Astrocyte (in vitro differentiated cells and primary cell): ENCODE measurements around the gene COL9A2.

Experiments used
- CTCF ChIP-seq: IDR thresholded peaks from 2 replicates; pipeline ENCODE4 v1.5.1; 2011; ENCODE audit warnings: low read depth, mild to moderate bottlenecking, inconsistent platforms, low read length, moderate library complexity; ENCODE audit not compliant: insufficient read depth
- EZH2 ChIP-seq: IDR thresholded peaks from 2 replicates; pipeline ENCODE4 v1.6.1; 2012; ENCODE audit warnings: mild to moderate bottlenecking, low read length, inconsistent platforms; ENCODE audit not compliant: insufficient read depth

DNA sequence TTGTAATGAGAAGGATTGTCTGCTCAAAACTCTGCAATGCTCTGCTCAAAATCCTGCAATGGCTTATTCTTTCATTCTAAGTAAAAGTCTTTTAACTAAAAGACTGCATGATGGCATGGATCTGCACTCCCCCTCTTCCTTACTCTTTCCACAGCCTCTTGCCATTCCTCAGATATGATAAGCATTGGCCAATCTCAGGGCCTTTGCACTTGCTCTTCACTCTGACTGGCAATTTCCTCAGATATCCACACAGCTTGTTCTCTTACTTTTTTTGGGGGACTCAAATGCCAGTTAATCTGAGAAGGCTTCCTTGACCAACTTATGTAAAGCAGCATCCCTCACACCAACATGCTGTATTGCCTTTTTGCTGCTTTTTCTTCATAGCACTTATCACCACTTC, 61.9 kb downstream of the COL9A2 start:
- no peak for TF ChIP-seq CTCF
- no peak for TF ChIP-seq EZH2
